Dedifferentiated amniotic fluid mesenchymal stem cell (primary cell): ENCODE data around the gene APP.
"Not testable (repeated sequence)": the region's sequence is repeated elsewhere in the genome, so short reads cannot be mapped to it uniquely, and the experiment has no call there.

Experiments used
- DNase-seq: peaks from one replicate; pipeline ENCODE4 v3.0.0-alpha.2; 2016; ENCODE audit errors: extremely low spot score

The APP gene

GRCh38 chr21:26067836-26068594 is 102.6 kb downstream of the APP start:
- no peak for DNase-seq

GRCh38 chr21:26064506-26064905 is 106.1 kb downstream of the APP start:
- no peak for DNase-seq

- no peak for DNase-seq
Observed at GRCh38 chr21:26061437-26061836, 109.1 kb downstream of the APP start.

DNA sequence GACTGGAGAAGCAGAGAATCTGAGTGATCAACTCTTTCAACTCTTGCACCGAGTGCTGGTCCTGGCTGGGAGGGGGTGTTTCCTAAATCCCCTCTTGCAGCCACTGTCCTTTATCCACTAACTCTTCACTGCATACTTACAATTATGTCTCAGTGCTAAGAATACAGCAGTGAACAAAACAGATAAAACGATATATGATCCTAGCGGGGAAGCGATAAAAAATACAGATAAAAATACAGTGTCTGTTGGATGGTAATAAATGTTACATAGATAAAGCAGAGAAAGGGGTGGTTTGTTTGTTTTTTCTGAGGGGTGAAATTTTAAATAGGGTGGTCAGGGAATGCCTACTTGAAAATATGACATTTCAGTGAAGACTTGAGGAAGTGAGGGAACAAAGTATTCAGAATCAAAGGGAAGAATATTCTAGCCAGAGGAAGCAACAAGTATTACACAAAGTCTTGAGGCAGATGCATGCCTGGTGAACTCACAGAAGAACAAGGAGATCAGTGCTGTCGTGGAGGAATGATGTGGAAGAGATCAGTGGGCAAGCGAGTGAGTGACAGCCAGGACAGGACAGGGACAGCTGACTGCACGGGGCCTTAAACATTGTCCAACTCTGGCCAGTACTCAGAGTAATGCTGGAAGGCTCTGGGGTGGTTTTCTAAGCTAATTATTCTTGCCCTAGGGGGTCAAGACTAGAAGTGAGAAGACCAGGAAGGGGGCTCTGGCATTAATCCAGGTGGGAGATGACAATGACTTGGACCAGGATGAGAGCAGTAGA is 110.0 kb downstream of the APP start:
- DNase-seq, result no peak

GRCh38 chr21:26057477-26058170 is 112.9 kb downstream of the APP start:
- no peak for DNase-seq

DNA sequence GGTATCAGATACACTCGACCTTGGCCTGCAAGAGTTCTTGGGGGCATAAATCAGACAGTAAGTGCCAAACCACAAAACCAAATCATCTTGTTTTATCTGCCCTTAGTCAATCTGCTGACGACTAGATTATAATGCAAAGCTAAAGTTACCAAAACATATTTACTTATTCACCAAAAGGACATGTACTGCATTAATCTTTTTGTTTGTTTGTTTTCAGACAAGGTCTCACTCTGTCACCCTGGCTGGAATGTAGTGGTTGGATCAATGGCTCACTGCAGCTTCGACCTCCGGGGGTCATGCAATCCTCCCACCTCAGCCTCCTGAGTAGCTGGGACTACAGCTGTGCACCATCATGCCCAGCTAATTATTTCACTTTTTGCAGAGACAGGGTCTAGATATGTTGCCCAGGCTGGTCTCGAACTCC is 114.7 kb downstream of the APP start:
- DNase-seq, result no peak

- no peak for DNase-seq
Observed at GRCh38 chr21:26055010-26055409, 115.6 kb downstream of the APP start.

DNA sequence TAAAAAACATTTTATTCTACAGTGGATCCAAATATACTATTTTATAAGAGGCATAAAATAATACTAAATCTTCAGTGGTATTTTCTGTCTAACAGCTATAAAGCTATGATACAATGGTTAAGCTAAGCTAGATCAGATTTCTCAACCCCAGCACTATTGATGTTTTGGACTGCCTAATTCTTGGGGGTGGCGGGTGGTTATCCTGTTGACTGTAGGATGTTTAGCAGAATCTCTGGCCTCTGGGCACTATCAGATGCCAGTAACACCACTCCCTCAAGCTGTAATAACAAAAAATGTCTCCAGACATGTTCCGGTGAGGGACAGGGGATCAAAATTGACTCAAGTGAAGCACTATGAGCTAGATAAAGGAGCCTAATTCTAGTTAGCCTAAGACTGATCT is 118.5 kb downstream of the APP start:
- no peak for DNase-seq

DNA sequence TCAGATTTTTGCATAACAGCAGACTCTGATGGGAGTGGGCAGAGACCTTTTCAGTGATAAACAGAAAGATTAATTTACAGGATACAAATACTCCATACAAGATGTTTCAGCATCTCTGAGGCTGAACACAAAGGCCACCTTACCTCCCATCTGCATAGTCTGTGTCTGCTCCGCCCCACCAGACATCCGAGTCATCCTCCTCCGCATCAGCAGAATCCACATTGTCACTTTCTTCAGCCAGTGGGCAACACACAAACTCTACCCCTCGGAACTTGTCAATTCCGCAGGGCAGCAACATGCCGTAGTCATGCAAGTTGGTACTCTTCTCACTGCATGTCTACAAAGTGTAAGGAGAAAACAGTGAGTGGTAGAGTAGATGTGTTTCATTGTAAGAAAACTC is 119.7 kb downstream of the APP start:
- DNase-seq, result no peak

- DNase-seq, result no peak
Observed at GRCh38 chr21:26049803-26050202, 120.8 kb downstream of the APP start.

DNA sequence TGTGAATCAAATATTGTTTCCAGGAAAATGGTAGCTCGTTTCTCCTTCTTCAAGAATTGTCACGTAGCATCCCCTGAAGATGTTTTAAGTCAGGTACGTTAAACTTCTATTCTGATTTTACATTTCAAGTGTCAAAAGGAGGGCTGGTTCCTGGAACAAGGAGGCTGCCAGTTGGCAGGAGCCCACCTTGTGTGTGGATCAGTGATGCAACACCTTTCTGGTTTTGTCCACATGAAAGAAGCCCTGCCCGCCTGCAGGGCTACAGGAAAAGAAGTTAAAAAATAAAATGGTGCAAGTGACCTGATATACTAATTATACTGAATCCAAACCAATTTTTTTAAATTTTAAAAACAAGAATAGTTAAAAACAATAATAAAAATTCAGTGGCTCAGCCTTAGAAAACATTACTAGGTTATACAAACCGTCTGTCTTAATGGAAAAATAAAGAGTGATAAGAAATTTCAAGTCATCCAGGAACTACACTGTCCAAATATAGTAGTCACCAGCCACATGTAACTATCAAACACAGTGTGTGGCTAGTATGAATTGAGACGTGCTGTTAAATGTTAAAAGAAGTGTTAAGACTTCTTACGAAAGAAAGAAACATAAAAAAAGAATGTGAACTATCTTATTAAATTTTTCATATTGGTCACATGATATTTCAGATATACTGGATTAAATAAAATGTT is 123.1 kb downstream of the APP start:
- no peak for DNase-seq

DNA sequence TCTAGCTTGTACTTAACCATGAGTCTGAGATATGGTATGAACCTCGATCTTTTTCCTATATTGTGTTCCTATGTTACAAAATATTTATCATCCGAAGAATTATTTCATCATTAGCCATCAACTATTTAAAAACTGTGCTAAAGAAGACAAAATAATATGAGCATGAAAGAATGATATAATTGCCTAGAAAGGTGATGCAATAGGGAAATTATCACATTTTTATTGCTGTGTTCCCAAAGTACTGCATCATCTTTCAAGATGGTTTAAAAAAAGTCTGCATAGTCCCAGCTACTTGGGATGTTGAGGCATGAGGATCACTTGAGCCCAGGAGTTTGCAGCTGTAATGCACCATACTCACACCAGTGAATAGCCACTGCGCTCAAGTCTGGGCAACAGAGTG is 126.7 kb downstream of the APP start:
- DNase-seq, result no peak

DNA sequence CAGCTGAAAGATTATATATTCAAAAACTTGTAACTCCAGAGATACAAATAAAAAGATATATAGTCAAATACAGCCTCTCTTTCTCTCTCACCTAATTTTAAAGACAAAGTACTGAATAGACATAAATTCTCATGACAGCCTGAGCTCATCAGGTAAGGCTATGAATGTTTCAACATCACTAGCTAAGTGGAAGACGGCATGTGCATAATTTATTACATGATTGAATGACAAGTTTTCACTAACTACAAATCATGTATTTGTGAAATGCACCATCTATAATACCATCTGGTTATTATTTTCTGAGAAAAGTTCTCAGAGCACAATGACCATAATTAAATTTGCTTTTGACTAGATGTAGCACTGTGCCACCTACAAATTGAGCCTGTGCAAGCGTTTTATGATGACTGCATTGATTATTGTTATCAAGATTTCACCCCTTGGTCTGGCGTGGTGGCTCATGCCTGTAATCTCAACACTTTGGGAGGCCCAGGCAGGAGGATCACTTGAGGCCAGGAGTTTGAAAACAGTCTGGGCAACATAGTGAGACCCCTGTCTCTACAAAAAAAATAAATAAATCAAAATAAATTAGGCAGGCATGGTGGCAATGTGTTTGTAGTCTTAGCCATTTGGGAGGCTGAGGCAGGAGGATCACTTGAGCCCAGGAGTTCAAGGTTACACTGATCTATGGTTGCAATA is 128.2 kb downstream of the APP start:
- DNase-seq, result no peak

GRCh38 chr21:26041431-26042180 is 129.0 kb downstream of the APP start:
- peak; percentile 60 for DNase-seq

- DNase-seq, result no peak
Observed at GRCh38 chr21:26036916-26037315, 133.7 kb downstream of the APP start.

DNA sequence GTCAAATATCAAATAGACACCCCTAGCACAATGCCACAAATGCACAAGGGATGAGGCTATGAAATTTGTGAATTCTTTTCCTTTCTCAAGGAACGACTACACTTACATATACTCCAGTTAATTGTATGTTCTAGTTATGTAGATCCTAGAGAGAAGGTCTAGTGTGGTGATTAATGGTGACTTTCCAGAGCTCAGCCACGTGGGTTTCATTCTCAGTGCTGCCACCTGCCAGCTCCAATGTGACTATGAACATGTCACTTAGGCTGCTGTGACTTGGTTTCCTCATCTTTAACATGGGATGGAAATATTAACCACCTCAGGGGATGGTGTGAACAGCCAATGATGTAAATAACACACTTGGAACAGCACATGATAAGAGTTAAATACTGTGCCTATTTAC is 138.3 kb downstream of the APP start:
- no peak for DNase-seq

GRCh38 chr21:26028183-26028582 is 142.4 kb downstream of the APP start:
- DNase-seq, result no peak

- DNase-seq, result no peak
Observed at GRCh38 chr21:26027696-26028095, 142.9 kb downstream of the APP start.

- DNase-seq, result no peak
Observed at GRCh38 chr21:26025536-26026512, 144.7 kb downstream of the APP start.

DNA sequence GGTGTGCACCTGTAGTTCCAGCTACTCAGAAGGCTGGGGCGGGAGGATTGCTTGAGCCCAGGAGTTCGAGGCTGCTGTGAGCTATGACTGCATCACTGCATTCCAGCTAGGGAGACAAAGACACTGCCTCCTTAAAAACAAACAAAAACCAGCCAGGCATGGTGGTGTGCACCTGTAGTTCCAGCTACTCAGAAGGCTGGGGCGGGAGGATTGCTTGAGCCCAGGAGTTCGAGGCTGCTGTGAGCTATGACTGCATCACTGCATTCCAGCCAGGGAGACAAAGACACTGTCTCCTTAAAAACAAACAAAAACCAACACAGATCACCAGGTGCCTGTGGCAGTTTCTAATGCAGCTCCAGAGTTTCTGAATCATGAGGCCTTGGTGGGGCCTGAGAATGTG is 147.2 kb downstream of the APP start:
- DNase-seq, result not testable (repeated sequence)
